A549 treated with AZD2906 at 1 μM for 4 hours (cell line): ENCODE data around the gene DUXB. TPM values are rescaled to one million over a fixed set of nuclear protein-coding genes. Genes with fewer than 3 reads are reported as not detected.

ENCODE experiments used
- total RNA-seq: library from RNA; stranded (reverse); fragments of 200-300 nt; extraction: Qiagen RNA extraction; gene quantifications from 5 replicates; pipeline ENCODE4 v1.2.3, GENCODE V29; 2022

DUXB gene, protein sequence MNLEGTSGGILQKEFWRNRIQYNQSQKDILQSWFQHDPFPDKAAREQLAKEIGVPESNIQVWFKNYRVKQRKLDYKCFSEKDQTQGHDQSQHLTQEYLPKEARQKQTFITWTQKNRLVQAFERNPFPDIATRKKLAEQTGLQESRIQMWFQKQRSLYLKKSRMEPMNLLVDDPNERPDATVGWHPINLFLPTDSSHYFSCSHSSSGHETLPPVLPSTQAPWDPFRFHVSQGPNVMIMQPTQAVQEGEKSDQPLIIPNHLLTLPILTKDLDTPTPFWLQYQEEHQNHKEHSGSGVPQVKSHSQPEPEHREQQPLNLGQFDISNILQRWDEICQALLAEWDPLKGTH
- total RNA-seq = 0.08 to 0.09 TPM in 2 of 5 replicates, not detected in the others

DNA sequence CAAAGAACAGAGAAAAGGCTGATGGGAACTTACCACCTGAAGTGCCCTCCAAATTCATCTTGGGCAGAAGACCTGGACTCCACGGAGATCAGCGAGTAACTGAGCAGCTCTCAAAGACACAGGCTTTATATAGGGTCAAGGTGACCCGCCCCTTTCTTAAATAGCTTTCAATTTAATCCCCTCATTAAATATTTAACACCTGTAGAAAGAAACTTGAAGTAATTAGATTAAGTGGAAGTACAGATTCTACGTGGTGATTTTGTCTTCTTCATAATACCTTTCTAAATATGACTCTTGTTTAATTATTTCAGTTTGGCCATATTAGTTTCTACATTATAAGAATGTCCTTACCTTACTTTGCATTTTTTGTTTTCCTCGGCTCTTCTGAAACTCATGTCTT is at the start of gene DUXB:
Gene DUXB, minus strand, starts transcription at position 101 of the 400 bp plus-strand sequence. Its CDS starts 43 bp downstream, at position 58.

DNA sequence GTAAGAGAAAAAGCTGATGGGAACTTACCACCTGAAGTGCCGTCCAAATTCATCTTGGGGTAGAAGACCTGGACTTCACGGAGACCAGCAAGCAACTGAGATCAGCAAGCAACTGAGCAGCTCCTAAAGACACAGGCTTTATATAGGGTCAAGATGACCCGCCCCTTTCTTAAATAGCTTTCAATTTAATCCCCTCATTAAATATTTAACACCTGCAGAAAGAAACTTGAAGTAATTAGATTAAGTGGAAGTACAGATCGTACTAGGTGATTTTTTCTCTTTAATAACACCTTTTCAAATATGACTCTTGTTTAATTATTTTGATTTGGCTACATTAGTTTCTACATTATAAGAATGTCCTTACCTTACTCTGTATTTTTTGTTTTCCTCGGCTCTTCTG is 25.1 kb upstream of the DUXB start, which contains the start of gene CPHXL:
Gene CPHXL, minus strand, starts transcription at position 101 of the 400 bp plus-strand sequence. Its CDS starts 48 bp downstream, at position 53.

DNA sequence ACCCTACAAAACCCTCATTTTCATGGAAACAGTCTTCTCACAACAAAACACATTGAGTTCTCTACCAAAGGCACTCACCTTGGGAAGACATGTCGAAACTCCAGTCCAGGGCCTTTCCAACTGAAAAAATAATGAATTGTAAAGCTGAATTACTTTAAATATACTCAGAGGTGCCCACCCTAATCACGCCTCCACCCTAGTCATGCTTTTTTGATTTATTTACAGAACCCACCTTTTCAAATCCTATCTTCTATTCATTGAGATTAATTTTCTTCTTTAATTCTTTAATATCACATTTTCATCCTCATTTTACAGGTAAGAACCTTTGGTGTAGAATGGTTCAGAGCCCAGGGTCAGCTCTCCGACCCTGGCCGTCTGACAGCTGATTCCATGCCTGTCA is 24.4 kb downstream of the DUXB start, which contains the start of gene CPHXL2:
Gene CPHXL2, minus strand, starts transcription at position 101 of the 400 bp plus-strand sequence. Its CDS starts 10 bp downstream, at position 91.

DNA sequence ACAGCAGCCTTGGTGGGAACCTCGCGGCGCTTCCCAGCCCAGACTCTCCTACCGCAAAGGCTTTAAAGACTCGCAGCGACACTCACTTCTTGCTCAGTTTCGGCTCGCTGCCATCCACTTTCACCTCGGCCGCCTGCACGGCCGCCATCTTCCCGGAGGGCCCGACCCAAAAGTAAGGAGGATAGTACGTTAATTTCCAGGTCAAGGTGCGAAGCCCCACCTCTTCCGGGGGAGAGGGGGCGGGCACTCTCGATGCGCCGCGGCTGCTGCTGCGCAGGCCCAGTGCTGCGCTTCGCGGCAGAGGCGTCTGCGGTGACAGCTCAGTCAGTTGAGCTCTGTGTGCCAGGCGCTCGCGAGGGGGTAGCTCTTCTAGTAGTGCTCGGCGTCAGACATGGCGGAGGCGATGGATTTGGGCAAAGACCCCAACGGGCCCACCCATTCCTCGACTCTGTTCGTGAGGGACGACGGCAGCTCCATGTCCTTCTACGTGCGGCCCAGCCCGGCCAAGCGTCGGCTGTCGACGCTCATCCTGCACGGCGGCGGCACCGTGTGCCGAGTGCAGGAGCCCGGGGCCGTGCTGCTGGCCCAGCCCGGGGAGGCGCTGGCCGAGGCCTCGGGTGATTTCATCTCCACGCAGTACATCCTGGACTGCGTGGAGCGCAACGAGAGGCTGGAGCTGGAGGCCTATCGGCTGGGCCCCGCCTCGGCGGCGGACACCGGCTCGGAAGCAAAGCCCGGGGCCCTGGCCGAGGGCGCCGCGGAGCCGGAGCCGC is 53.6 kb downstream of the DUXB start, which contains the start of the genes KARS1 and TERF2IP:
Gene KARS1, minus strand, starts transcription at position 174 of the 773 bp plus-strand sequence. Its CDS starts 26 bp downstream, at position 148.
Gene TERF2IP, plus strand, starts transcription at position 282 of the 773 bp plus-strand sequence. Its CDS starts 110 bp downstream, at position 392.

Other genes starting within 250 kb of the DUXB start
- 13.8 to 15.5 TPM (median 14.5 TPM) in 5 replicates for gene TMEM170A, start 236.8 kb downstream of the DUXB start, total RNA-seq
- gene CHST6, start 206.0 kb downstream of the DUXB start, total RNA-seq = 0.09 to 0.30 TPM (median 0.20 TPM) in 5 replicates
- not detected in 5 replicates for gene CHST5, start 165.4 kb downstream of the DUXB start, total RNA-seq
- gene TMEM231, start 145.2 kb downstream of the DUXB start, total RNA-seq = 8.2 to 10.6 TPM (median 9.0 TPM) in 5 replicates
- 85.8 to 90.1 TPM (median 87.9 TPM) in 5 replicates for gene GABARAPL2, start 135.1 kb downstream of the DUXB start, total RNA-seq
- 33.1 to 35.5 TPM (median 35.1 TPM) in 5 replicates for gene ADAT1, start 78.2 kb downstream of the DUXB start, total RNA-seq
- gene KARS1, start 53.8 kb downstream of the DUXB start, total RNA-seq = 156 to 178 TPM (median 164 TPM) in 5 replicates
- 41.4 to 45.0 TPM (median 44.1 TPM) in 5 replicates for gene TERF2IP, start 53.7 kb downstream of the DUXB start, total RNA-seq
- not detected in 5 replicates for gene CPHXL2, start 24.5 kb downstream of the DUXB start, total RNA-seq
- gene CPHXL, start 25.0 kb upstream of the DUXB start, total RNA-seq = not detected in 5 replicates